Lower lobe of right lung (tissue), 2 donors: ENCODE measurements around the gene AK9. TPM values are rescaled to one million over a fixed set of nuclear protein-coding genes. Genes with fewer than 3 reads are reported as not detected.

ENCODE experiments used
- ATAC-seq, 2 donors: fragments of 200-7000 bp; cut with Tn5 transposase; one replicate each; pipeline ENCODE4 v1.9.1; 2020 to 2022; ENCODE audit warnings: mild to moderate bottlenecking in 2 of 2, moderate library complexity in 2 of 2
- DNase-seq: peaks from one replicate; pipeline ENCODE4 v3.0.0-alpha.2; 2020
- H3K27ac ChIP-seq: fragments of 200-600 bp; one replicate; pipeline ENCODE4 v1.8.0; 2022
- H3K27me3 ChIP-seq: fragments of 200-600 bp; one replicate; pipeline ENCODE4 v1.8.0; 2022; ENCODE audit warnings: low read depth
- H3K36me3 ChIP-seq: fragments of 200-600 bp; one replicate; pipeline ENCODE4 v1.8.0; 2022; ENCODE audit warnings: mild to moderate bottlenecking
- H3K4me1 ChIP-seq: fragments of 200-600 bp; one replicate; pipeline ENCODE4 v1.8.0; 2022
- H3K4me3 ChIP-seq: fragments of 200-600 bp; one replicate; pipeline ENCODE4 v1.8.0; 2022; ENCODE audit warnings: mild to moderate bottlenecking
- H3K9me3 ChIP-seq: fragments of 200-600 bp; one replicate; pipeline ENCODE4 v1.8.0; 2022
- CTCF ChIP-seq: fragments of 200-600 bp; IDR thresholded peaks from one replicate; pipeline ENCODE4 v1.8.0; 2022; ENCODE audit warnings: antibody characterized with exemption, mild to moderate bottlenecking
- intact Hi-C: fragments of 100-400 bp; cut with DNase I; formaldehyde crosslinking; loops from one replicate; pipeline ENCODE4 v1.11.0; 2022
- total RNA-seq: library from RNA; stranded (reverse); fragmentation: NEBNext Ultra II Directional; extraction: Animal tissue kit (Norgen Biotek cat#: 25700); gene quantifications from one replicate; pipeline ENCODE4 v1.2.1, GENCODE V29; 2021
- donor health status: DM: no; HTN: yes; CAD: no; lungs with severe emphysema.

Gene AK9
- total RNA-seq, 1 donor from 2014 or later = 13.9 TPM

GRCh38 chr6:109653264-109653663 lies 37.7 kb downstream of the AK9 start:
- Histone ChIP-seq H3K27me3 (no peaks in the 10 kb centered on the region), H3K4me3 (no peak overlapping the region), H3K4me1 (no peaks in the 10 kb centered on the region), H3K9me3 (no peaks in the 10 kb centered on the region), H3K36me3 (no peaks in the 10 kb centered on the region), H3K27ac (no peak overlapping the region)
- intact Hi-C loops = no loop called here
- DNase-seq (no peak), ATAC-seq (no peak)
- no peak for TF ChIP-seq CTCF

- Histone ChIP-seq H3K4me1 (no peaks in the 10 kb centered on the region), H3K27me3 (no peaks in the 10 kb centered on the region), H3K27ac (no peak overlapping the region), H3K4me3 (no peak overlapping the region), H3K9me3 (no peaks in the 10 kb centered on the region), H3K36me3 (no peaks in the 10 kb centered on the region)
- DNase-seq (no peak), ATAC-seq (no peak)
- intact Hi-C loops = no loop called here
- TF ChIP-seq CTCF = no peak
Observed at GRCh38 chr6:109644131-109644530, 46.9 kb downstream of the AK9 start.

- Histone ChIP-seq H3K27me3 (no peaks in the 10 kb centered on the region), H3K4me1 (no peaks in the 10 kb centered on the region), H3K36me3 (no peaks in the 10 kb centered on the region), H3K9me3 (no peaks in the 10 kb centered on the region), H3K27ac (no peak overlapping the region), H3K4me3 (no peak overlapping the region)
- intact Hi-C loops = no loop called here
- TF ChIP-seq CTCF = no peak
- DNase-seq (no peak), ATAC-seq (no peak)
Observed at GRCh38 chr6:109632405-109632804, 58.6 kb downstream of the AK9 start.

GRCh38 chr6:109631403-109631802 lies 59.6 kb downstream of the AK9 start:
- H3K4me1 ChIP-seq = no peaks in the 10 kb centered on the region
- TF ChIP-seq CTCF = no peak

GRCh38 chr6:109628158-109629000 lies 62.6 kb downstream of the AK9 start:
- TF ChIP-seq CTCF = no peak
- ATAC-seq = no peak
- H3K27ac ChIP-seq = no peak overlapping the region
- no peaks in the 10 kb centered on the region for H3K4me1 ChIP-seq
- no peaks in the 10 kb centered on the region for H3K36me3 ChIP-seq
- intact Hi-C loops = no loop called here
- H3K9me3 ChIP-seq = peaks cover 7% of the 10 kb centered on the region
- DNase-seq = no peak
- H3K4me3 ChIP-seq = no peak overlapping the region
- no peaks in the 10 kb centered on the region for H3K27me3 ChIP-seq

More at GRCh38 chr6:109631403-109631802, 59.6 kb downstream of the AK9 start:
- intact Hi-C loops = no loop called here
- Histone ChIP-seq H3K4me3 (no peak overlapping the region), H3K9me3 (no peaks in the 10 kb centered on the region), H3K27me3 (no peaks in the 10 kb centered on the region), H3K27ac (no peak overlapping the region), H3K36me3 (no peaks in the 10 kb centered on the region)
- DNase-seq = no peak
- ATAC-seq = no peak
